ENCODE data around the gene MYO1G.

Gene MYO1G

DNA sequence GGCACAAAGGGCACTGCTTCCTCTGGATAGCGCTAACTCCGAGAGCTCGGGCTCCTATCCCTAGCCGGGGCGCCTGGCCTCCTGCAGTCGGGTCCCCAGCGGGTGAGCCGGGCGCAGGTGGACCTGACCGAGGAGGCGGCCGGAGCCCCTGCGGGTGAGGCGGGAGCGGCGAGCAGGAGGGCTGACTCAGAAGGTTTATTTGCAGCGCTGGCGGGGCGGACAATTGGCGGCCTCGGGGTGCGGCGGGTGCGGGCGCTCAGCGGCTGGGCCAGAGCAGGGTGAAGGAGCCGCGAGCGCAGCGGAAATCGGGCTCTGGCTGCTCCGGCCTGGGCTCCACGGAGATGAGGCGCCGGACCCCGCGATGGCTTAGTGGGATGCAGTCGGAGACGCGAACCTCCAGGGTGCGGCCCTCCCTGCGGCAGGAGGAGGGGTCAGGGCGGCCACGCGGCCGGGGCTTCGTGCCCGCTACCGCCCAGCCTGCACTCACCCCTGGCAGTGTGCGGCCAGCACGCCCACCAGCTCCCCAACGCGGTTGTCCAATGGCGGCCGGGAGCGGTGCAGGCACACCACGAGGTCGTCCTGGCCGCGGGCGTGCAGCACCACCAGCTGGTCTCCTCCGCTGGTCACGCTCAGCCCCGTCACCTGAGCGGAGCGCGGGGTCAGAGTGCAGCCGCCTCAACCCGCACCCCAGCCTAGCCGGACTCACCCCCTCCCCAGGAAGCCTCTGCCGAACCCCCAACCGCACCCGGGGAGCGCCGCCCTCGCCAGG lies 16.1 kb downstream of the MYO1G start:
- TF ChIP-seq, protein P1, sequence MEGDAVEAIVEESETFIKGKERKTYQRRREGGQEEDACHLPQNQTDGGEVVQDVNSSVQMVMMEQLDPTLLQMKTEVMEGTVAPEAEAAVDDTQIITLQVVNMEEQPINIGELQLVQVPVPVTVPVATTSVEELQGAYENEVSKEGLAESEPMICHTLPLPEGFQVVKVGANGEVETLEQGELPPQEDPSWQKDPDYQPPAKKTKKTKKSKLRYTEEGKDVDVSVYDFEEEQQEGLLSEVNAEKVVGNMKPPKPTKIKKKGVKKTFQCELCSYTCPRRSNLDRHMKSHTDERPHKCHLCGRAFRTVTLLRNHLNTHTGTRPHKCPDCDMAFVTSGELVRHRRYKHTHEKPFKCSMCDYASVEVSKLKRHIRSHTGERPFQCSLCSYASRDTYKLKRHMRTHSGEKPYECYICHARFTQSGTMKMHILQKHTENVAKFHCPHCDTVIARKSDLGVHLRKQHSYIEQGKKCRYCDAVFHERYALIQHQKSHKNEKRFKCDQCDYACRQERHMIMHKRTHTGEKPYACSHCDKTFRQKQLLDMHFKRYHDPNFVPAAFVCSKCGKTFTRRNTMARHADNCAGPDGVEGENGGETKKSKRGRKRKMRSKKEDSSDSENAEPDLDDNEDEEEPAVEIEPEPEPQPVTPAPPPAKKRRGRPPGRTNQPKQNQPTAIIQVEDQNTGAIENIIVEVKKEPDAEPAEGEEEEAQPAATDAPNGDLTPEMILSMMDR (IDR thresholded peaks at IDR 0.05; ENCODE audit: low read length, missing control alignments): no peak
- peak overlapping the region; percentile 42 for H3K4me3 ChIP-seq (replicated peaks; ENCODE audit: low read depth, low read length)
- DNase-seq (ENCODE audit: low read depth): peak; percentile 25

- TF ChIP-seq, protein P1 (IDR thresholded peaks at IDR 0.05; ENCODE audit: low read length, missing control alignments): no peak
- H3K4me3 ChIP-seq (replicated peaks; ENCODE audit: low read depth, low read length): no peak overlapping the region
- no peak for DNase-seq (ENCODE audit: low read depth)
These were observed 16.9 kb downstream of the MYO1G start for GRCh38 chr7:44961844-44962482.

DNA sequence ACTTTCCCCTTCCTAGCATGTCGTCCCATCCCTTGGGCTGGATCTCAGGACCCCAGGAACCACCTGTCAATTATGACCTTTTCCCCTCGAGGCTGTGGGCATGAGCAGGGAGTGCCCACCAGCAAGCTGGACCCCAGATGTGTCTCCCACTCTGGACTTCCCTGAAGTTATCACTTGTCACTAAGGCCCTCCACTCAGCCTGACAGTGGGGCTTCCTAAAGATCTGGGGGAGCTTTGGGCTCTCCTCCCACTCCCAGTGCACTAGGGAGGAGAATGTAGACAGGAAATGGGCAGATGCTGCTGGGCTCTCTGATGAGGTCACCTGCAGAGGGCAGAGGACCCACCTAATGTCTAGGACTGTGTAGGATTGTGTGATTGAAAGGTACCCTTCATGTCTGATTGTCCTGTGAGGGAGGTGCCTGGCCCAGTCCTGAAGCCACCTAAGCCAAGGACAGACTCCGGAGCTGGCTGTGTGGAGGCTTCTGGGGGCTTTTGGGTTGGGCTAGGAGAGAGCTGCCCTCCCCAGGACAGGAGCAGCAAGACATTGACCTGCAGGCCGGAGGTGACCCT lies 18.7 kb downstream of the MYO1G start:
- DNase-seq (ENCODE audit: low read depth): no peak
- no peak overlapping the region for H3K4me3 ChIP-seq (replicated peaks; ENCODE audit: low read depth, low read length)
- TF ChIP-seq, protein P1 (IDR thresholded peaks at IDR 0.05; ENCODE audit: low read length, missing control alignments): no peak

DNA sequence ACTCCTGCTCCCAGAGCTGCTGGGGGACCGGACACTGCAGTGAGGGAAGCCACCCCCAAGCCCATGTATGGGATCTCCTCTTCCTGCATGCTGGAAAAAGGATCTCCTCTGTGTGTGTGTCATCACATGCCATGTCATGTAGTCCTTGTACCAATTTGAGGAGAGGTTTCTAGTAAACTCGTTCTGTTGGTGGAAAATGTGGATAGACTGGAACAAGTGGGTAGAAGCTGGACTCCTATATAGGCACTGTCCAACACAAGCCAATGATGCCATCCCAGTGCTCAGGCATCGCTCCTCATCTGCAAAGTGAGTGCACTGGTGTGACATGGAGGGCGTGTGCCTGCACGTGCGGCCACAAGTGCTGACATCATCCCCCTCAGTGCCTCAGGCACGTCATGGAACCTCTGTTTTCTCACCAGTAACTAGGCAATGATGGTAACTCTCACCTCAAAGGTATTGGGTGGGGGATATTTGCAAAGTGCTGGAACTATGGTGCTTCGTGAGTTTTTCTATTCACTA lies 19.3 kb downstream of the MYO1G start:
- TF ChIP-seq, protein P1 (IDR thresholded peaks at IDR 0.05; ENCODE audit: low read length, missing control alignments): no peak
- no peak overlapping the region for H3K4me3 ChIP-seq (replicated peaks; ENCODE audit: low read depth, low read length)
- DNase-seq (ENCODE audit: low read depth): no peak

GRCh38 chr7:44958645-44959344 lies 20.0 kb downstream of the MYO1G start:
- no peak overlapping the region for H3K4me3 ChIP-seq (replicated peaks; ENCODE audit: low read depth, low read length)
- TF ChIP-seq, protein P1 (IDR thresholded peaks at IDR 0.05; ENCODE audit: low read length, missing control alignments): no peak
- no peak for DNase-seq (ENCODE audit: low read depth)

- no peak for DNase-seq (ENCODE audit: low read depth)
- no peak overlapping the region for H3K4me3 ChIP-seq (replicated peaks; ENCODE audit: low read depth, low read length)
- TF ChIP-seq, protein P1 (IDR thresholded peaks at IDR 0.05; ENCODE audit: low read length, missing control alignments): no peak
These were observed 22.6 kb downstream of the MYO1G start for GRCh38 chr7:44956157-44956766.
